ENCODE data around the gene BPIFA1. TPM values are rescaled to one million over a fixed set of nuclear protein-coding genes. Genes with fewer than 3 reads are reported as not detected.

The BPIFA1 gene
- total RNA-seq, 1 donor from 2014 or later: 28.4 TPM

DNA sequence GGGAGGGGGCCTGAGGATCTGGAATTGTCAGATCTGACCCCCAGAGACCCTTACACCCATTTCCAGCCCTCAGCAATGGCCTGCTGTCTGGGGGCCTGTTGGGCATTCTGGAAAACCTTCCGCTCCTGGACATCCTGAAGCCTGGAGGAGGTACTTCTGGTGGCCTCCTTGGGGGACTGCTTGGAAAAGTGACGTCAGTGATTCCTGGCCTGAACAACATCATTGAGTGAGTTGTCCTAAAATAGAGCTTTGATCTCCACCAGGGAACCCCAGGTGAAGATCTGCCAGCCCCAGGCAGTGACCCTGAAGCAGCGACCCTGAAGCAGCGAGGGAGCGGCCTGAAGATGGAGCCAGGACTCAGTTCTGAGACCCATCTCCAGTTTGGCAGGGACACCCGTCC lies 2.2 kb downstream of the BPIFA1 start:
- ATAC-seq (no peak), DNase-seq (no peak)
- Histone ChIP-seq H3K36me3 (no peaks in the 10 kb centered on the region), H3K4me1 (no peaks in the 10 kb centered on the region), H3K27ac (no peak overlapping the region), H3K4me3 (no peak overlapping the region), H3K27me3 (ENCODE audit: low read depth) (no peaks in the 10 kb centered on the region), H3K9me3 (no peaks in the 10 kb centered on the region)
- TF ChIP-seq, protein P1, sequence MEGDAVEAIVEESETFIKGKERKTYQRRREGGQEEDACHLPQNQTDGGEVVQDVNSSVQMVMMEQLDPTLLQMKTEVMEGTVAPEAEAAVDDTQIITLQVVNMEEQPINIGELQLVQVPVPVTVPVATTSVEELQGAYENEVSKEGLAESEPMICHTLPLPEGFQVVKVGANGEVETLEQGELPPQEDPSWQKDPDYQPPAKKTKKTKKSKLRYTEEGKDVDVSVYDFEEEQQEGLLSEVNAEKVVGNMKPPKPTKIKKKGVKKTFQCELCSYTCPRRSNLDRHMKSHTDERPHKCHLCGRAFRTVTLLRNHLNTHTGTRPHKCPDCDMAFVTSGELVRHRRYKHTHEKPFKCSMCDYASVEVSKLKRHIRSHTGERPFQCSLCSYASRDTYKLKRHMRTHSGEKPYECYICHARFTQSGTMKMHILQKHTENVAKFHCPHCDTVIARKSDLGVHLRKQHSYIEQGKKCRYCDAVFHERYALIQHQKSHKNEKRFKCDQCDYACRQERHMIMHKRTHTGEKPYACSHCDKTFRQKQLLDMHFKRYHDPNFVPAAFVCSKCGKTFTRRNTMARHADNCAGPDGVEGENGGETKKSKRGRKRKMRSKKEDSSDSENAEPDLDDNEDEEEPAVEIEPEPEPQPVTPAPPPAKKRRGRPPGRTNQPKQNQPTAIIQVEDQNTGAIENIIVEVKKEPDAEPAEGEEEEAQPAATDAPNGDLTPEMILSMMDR (IDR thresholded peaks at IDR 0.05): no peak
- intact Hi-C loops (cut with DNase I): no loop called here

GRCh38 chr20:33239418-33239817 lies 3.6 kb downstream of the BPIFA1 start:
- H3K36me3 ChIP-seq: no peaks in the 10 kb centered on the region
- intact Hi-C loops (cut with DNase I): no loop called here
- ATAC-seq: peak in 1 of 2 donors; percentile 26
- DNase-seq: no peak
- TF ChIP-seq, protein P1 (IDR thresholded peaks at IDR 0.05): no peak
- H3K9me3 ChIP-seq: no peaks in the 10 kb centered on the region
- no peaks in the 10 kb centered on the region for H3K4me1 ChIP-seq
- H3K27me3 ChIP-seq (ENCODE audit: low read depth): no peaks in the 10 kb centered on the region
- no peak overlapping the region for H3K4me3 ChIP-seq
- no peak overlapping the region for H3K27ac ChIP-seq

DNA sequence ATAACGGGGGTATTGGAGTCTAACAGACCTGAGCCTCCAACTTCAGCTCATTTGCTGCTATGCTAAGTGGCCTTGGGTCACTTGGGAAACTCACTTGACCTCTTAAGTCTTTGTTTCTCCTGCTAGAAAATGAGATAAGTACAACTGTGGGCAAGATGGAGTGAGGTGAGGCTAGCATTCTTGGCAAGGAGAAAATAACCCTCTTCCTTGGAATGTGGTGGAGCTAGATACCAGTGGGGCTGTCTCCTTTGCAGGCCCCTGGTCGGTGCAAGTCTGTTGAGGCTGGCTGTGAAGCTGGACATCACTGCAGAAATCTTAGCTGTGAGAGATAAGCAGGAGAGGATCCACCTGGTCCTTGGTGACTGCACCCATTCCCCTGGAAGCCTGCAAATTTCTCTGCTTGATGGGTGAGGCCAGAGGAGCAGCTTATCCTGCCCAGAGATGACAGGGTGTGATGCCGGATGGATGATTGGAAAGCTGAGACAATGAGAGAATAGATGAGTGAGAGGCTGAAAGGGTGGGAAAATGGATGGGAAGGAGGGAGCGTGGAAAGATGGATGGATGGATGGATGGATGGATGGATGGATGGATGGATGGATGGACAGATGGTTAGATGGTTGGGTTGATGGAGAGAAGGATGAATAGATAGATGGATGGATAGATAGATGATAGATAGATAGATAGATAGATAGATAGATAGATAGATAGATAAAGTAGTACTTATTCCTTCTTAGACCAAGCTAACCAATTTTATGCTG lies 4.4 kb downstream of the BPIFA1 start:
- ATAC-seq (peak in 1 of 2 donors; percentile 48), DNase-seq (no peak)
- no peak overlapping the region for H3K27ac ChIP-seq
- no peak overlapping the region for H3K4me3 ChIP-seq
- H3K4me1 ChIP-seq: no peaks in the 10 kb centered on the region
- TF ChIP-seq, protein P1 (IDR thresholded peaks at IDR 0.05): no peak
- no peaks in the 10 kb centered on the region for H3K9me3 ChIP-seq
- intact Hi-C loops (cut with DNase I): no loop called here
- no peaks in the 10 kb centered on the region for H3K36me3 ChIP-seq
- no peaks in the 10 kb centered on the region for H3K27me3 ChIP-seq (ENCODE audit: low read depth)

GRCh38 chr20:33240923-33241322 lies 5.1 kb downstream of the BPIFA1 start:
- ATAC-seq (no peak), DNase-seq (no peak)
- H3K27ac ChIP-seq: no peak overlapping the region
- TF ChIP-seq, protein P1 (IDR thresholded peaks at IDR 0.05): no peak
- no peaks in the 10 kb centered on the region for H3K27me3 ChIP-seq (ENCODE audit: low read depth)
- no peak overlapping the region for H3K4me3 ChIP-seq
- H3K9me3 ChIP-seq: no peaks in the 10 kb centered on the region
- intact Hi-C loops (cut with DNase I): no loop called here
- H3K36me3 ChIP-seq: no peaks in the 10 kb centered on the region
- H3K4me1 ChIP-seq: no peaks in the 10 kb centered on the region

DNA sequence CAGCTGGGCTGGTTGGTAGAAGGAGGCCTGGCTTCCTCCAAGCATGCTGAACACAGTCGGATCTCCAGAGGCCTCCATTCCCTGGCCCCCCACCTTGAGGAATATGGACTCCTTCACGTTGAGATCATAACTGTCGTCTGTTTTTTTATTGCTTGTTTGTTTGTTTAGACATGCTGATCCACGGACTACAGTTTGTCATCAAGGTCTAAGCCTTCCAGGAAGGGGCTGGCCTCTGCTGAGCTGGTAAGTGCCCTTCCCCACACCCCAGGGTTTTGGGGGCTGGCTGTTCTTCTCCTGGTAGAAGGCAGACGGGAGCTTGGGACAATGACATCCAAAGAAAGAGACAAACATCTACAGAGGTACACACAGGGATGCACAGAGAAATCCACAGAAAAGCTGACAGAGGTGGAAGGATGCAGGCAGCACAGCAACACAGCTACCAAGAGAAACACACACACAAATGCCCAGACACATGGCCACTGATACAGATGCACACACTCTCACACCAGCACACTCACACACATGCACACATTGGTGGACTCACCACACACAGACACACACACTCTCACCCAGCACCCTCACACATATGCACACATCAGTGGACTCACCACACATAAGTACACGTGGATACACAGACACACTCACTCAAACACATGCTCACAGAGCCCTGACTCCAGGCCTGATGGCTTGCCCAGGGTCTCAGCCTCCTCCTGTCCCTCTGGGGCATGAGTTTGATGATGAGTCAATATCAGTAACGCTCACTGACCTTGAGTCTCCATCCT lies 6.7 kb downstream of the BPIFA1 start:
- Histone ChIP-seq H3K36me3 (no peaks in the 10 kb centered on the region), H3K9me3 (no peaks in the 10 kb centered on the region), H3K4me3 (no peak overlapping the region), H3K4me1 (no peaks in the 10 kb centered on the region), H3K27ac (no peak overlapping the region), H3K27me3 (ENCODE audit: low read depth) (no peaks in the 10 kb centered on the region)
- no peak for ATAC-seq
- DNase-seq: no peak
- intact Hi-C loops (cut with DNase I): no loop called here
- TF ChIP-seq, protein P1 (IDR thresholded peaks at IDR 0.05): no peak
